DND-41 (cell line): ENCODE measurements around the gene ALKAL2.

Experiments used
- CTCF ChIP-seq: IDR thresholded peaks from 2 replicates; pipeline ENCODE4 v1.5.1; 2012; ENCODE audit warnings: borderline replicate concordance, low read length, moderate library complexity, mild to moderate bottlenecking; ENCODE audit not compliant: poor library complexity, severe bottlenecking; ENCODE audit errors: extremely low read depth
- EZH2 ChIP-seq: IDR thresholded peaks from 3 replicates; pipeline ENCODE4 v1.6.1; 2012; ENCODE audit warnings: borderline replicate concordance, low read depth, mild to moderate bottlenecking, moderate library complexity, low read length, inconsistent platforms; ENCODE audit not compliant: severe bottlenecking

GRCh38 chr2:246489-247144 lies 41.3 kb downstream of the ALKAL2 start:
- peak; percentile 69 for TF ChIP-seq CTCF
- no peak for TF ChIP-seq EZH2
